Stimulated activated CD8-positive, alpha-beta memory T cell treated with anti-CD3 and anti-CD28 coated beads, Interleukin-4, amount 100 ng/mL, for 1 hour (primary cell): ENCODE data around the gene CREB3L1.

Experiments used
- DNase-seq, 2 donors: peaks; one replicate each; pipeline ENCODE4 v3.0.0-alpha.2; 2020; ENCODE audit warnings: low read depth in 2 of 2, low spot score in 1 of 2

CREB3L1 gene

GRCh38 chr11:46277622-46278386 lies at the start of gene CREB3L1:
CREB3L1 (plus strand) TSS chr11:46277662; CDS start chr11:46278112, 450 bp downstream.
- DNase-seq, result no peak

DNA sequence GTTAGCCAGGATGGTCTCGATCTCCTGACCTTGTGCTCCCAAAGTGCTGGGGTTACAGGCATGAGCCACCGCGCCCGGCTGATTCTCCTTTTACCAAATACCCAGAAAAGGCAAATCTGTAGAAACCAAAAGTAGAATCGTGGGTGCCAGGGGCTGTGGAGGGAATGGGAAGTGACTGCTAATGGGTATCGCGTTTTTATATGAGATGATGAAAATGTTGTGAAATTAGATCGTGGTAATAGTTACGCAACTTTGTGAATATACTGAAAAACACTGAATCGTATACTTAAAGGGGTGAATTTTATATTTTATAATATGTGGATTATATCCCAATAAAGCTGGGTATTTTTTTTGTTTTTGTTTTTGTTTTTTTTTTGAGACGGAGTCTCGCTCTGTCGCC lies 48.2 kb upstream of the CREB3L1 start:
- DNase-seq, result no peak

DNA sequence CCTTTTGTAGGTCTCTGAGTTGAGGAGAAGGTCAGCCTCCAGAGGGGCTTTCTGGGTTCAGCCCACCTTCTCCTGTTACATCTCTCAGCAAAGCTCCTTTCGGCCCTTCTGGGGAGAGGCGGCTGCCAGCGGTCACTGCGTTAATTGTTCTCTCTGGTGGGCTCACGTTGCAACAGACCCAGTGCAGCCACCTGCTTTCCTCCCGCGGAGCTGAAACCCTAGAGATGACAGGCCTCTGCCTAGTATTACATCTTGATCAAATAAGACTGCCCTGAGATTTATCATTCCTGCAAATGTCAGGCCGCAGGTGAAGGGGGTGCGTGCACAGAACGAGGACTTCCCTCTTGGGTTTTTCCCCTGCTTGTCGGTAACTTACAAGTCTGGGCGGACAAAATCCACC lies 43.2 kb upstream of the CREB3L1 start:
- no peak for DNase-seq

DNA sequence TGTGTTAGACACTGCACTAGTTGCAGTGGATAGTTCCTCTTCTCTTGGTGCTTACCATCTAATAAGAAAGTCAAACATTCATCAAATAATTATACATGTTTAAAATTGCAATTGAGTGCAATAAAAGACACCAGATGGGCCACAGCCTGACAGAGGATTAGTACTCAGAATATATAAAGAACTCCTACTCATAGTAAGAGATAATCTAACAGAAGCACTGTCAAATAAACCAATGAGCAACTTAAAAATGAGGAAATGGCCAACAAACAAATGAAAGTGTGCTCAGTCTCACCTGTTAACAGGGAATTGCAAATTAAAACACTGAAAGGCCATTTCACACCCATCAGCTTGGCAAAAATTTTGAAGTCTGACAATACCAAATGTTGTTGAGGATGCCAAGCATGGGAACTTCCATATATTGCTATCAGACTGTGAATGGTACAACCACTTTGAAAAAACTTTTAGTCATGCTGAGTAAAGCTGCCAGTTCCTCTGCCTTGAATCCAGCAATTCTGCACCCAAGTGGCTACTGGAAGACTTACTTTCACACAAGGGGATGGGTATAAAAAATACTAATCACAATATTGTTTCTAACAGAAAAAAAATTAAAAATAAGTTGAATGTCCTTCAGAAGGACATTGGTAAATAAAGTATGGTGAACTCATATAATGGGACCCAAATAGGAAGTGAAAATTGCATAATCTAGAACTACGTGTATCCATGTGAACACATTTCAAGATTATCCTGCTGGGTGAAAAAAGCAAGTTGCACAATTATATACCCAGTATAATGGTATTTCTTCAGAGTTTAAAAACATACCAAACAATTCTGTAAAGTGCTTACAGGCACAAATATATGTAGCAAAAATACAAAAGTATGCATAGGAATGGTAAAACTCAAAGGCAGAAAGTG lies 41.4 kb upstream of the CREB3L1 start:
- DNase-seq, result no peak

DNA sequence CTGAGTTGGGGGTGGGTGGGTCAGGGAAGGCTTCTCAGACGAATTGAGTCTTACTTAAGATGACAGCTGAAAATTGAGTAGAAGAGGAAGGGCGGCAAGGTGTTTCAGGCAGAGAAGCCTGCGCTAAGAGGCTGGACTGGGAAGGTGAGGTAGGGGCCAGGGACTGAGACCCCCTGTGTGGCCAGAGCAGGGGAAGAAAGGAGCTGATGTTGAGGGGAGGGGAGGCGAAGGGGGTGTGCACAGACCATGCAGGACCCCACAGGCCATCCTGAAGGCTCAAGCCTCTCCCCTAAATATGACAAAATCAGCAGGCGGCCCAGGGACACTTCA lies 40.6 kb upstream of the CREB3L1 start:
- no peak for DNase-seq

DNA sequence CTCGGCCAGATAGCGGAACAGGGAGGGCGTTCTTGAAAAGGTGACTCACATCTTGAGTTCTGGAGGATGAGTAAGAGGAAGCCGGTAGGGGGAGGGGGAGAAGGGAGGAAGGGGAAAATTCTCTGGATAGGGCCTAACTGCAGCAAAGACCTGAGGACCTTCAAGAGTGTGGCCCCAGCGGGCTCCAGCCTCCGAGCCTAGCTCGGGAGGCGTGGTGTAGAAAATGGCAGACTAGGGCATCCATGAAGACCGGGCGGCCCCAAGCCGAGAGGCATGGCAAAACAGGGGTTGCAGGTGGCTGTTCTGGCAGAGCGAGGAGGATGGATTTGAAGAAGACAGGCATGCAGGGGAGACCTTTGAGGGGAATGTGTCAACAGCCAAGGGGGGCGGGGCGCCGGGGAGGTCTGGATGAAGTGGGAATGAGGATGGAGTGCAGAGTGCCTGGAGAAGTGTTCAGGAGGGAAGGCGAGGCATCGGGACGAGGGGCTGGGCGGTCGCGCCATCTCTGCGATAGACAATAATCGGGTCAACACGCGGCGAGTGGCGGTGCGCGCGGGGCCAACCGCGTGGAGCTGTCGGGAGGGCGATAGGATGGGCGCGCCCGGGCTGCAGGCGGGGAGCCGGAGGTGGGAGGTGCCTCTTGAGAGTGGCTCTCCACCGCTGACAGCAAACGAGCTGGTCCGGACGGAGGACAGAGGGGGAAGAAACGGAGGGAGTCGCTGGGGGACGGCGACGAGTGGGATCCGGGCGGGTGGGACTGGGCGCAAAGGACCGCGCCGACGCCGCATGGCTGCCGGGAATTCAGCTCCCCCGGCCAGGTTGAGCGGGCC lies 40.0 kb upstream of the CREB3L1 start:
- DNase-seq, result no peak

DNA sequence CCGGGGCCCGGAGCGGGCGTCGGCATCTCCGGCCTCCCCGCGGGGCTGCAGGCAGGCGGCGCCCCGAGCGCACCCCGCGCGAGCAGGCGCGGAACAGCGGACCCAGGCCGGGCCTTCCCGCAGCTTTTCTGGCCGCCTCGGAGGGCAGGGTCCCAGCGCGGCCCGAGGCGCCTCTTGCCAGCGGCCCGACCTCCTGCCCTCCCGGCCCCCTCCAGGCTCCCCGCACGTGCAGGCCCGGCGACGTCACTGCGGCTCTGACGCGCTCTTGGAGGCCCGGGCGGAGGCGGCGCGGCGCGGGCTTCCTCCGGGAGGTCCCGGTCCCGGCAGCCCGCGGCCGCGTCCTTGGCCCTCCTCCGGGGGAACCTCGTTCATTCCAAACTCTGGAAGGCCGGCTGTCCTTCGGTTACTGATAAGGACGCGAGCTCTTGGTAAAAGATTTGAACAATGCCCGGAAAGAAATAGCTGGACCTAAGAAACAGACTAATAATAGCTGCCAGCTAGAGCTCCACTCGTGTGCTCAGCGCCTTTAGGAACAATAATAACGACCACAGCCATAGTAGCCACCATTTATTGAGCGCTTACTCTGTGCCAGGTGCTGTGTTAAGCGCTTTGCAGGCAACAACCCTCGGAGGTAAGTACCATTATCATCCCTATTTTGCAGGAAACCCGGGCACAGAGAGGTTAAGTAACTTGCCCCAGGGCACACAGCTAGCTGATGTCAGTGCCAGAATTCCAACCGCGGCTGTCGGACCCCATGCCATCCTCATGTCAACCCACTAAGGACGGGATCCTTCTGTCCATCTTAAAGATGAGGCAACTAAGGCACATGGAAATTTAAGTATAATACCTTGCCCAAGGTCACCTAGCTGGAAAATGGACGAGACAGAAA lies 39.1 kb upstream of the CREB3L1 start:
- DNase-seq, result no peak

GRCh38 chr11:46238967-46239800 lies 38.3 kb upstream of the CREB3L1 start:
- peak; percentile 53 to 57 for DNase-seq

GRCh38 chr11:46239801-46240061 lies 37.7 kb upstream of the CREB3L1 start:
- DNase-seq, result no peak

DNA sequence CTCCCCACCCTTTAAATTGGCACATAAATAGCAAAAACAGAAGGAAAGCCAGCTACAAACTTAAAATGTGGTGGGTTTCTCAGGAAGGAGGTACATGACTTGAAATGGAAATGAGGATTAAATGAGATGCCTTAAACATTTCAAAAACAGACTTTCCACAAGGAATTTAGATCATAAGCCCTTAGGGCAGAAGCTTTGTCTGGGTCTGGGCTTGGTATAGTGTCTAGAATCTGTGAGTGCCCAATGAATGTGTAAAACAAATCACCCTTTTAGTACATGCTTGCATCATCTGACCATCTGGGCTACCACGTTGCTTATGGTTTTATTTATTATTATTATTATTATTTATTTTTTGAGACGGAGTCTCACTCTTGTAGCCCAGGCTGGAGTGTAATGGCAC lies 37.1 kb upstream of the CREB3L1 start:
- DNase-seq, result no peak

- no peak for DNase-seq
These were observed 36.6 kb upstream of the CREB3L1 start for GRCh38 chr11:46240861-46241260.

DNA sequence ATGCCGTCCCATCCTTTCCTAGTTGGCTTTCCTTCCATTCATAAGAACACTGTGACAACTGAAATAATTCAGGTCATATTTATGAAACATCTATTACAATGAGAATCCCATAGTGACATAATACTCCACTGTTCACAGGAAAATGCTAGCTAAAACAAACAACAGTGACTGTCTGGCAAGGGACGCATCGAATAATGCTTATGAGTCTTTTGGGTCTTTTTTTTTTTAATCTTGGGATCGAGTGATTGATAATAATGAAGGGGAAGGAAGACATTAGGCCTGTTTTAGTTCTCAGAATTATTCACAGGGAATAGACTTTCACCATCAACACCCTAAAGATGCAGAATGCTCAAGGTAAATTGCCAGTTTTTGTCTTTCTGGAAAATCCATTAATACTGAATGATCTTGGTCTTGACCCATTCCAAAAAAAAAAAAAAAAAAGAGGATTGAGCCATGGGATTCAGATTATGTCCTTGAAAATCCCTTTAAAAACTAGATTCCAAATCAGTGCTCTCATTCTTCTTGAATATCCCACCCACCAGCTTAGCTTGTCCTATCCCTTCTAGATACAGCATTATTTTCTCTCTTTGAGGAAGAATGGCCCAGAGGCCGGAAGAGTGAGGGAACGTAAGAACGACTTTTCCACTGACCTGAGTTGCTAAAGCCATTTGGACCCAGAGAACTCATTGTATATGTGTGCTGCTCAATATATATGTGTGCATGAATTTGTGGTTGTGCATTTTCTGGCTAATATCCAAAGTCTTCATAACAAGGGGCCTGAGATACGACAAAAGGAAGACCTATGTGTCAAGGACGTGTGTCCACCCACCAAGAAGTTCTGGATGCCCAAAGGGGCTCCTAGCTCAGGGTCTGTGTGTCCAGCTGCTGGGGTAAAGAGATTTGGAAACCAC lies 35.2 kb upstream of the CREB3L1 start:
- no peak for DNase-seq

GRCh38 chr11:46242952-46243795 lies 34.3 kb upstream of the CREB3L1 start:
- DNase-seq, result peak; percentile 59 to 75

DNA sequence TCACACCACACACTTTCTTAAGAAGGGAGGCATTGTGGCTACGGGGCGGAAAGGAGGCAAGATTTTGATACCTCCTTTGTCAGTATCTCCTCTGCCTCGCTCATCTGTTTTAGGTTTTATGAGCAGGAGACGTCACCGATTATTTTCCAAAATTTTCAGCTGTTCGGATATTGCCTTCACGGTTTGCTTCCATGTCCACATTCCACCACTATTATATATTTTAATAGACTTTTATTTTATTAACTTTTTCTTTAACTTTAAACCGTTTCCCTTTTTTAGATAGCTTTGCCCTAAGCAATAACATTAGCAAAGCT lies 33.7 kb upstream of the CREB3L1 start:
- no peak for DNase-seq

GRCh38 chr11:46246521-46246920 lies 30.9 kb upstream of the CREB3L1 start:
- no peak for DNase-seq

- DNase-seq, result no peak
These were observed 30.4 kb upstream of the CREB3L1 start for GRCh38 chr11:46247090-46247489.

DNA sequence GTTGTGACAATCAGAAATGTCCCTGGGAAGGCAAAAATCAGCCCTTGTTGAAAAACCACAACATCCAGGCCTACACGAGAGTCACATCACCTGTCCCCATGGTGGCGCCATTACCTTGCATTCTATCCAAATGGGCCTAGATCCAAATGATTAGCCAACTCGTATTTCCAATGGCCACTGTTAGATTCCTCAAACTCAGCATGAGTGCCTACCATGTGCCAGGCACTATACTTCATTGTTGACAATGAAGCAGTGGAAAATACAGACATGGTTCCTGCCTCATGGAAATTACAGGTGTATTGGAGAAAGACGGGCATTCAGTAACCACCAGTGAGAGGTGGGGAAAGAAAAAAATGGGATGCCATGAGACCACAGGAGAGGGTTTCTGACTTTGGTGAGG lies 29.8 kb upstream of the CREB3L1 start:
- DNase-seq, result no peak
